Activated T-cell treated with anti-CD3 and anti-CD28 coated beads for 24 hours (primary cell): ENCODE results near the gene OR5H6.
"Not testable (repeated sequence)": the region's sequence is repeated elsewhere in the genome, so short reads cannot be mapped to it uniquely, and the experiment has no call there.

Experiments
- DNase-seq: peaks from one replicate; pipeline ENCODE4 v3.0.0-alpha.2; 2020; ENCODE audit warnings: low read depth

Gene OR5H6

GRCh38 chr3:98263944-98264343, at the start of gene OR5H6:
OR5H6 (plus strand) TSS chr3:98264244; CDS start chr3:98264333, 89 bp downstream.
- DNase-seq: no peak

- DNase-seq: no peak
These were observed 49.0 kb upstream of the OR5H6 start for GRCh38 chr3:98215051-98215450.

GRCh38 chr3:98223907-98224672, 40.0 kb upstream of the OR5H6 start:
- no peak for DNase-seq

GRCh38 chr3:98232489-98232888, 31.6 kb upstream of the OR5H6 start:
- DNase-seq: no peak

- no peak for DNase-seq
These were observed 30.6 kb upstream of the OR5H6 start for GRCh38 chr3:98233468-98233867.

- no peak for DNase-seq
These were observed 23.9 kb upstream of the OR5H6 start for GRCh38 chr3:98240131-98240530.

- no peak for DNase-seq
These were observed 21.9 kb upstream of the OR5H6 start for GRCh38 chr3:98242155-98242554.

GRCh38 chr3:98243843-98244242, 20.2 kb upstream of the OR5H6 start:
- no peak for DNase-seq

- no peak for DNase-seq
These were observed 17.9 kb upstream of the OR5H6 start for GRCh38 chr3:98246142-98246541.

GRCh38 chr3:98256026-98256425, 8.0 kb upstream of the OR5H6 start:
- DNase-seq: not testable (repeated sequence)

GRCh38 chr3:98259707-98260106, 4.3 kb upstream of the OR5H6 start:
- DNase-seq: no peak

GRCh38 chr3:98262046-98262445, 2.0 kb upstream of the OR5H6 start:
- no peak for DNase-seq

GRCh38 chr3:98269846-98270245, 5.8 kb downstream of the OR5H6 start:
- no peak for DNase-seq

GRCh38 chr3:98272126-98272525, 8.1 kb downstream of the OR5H6 start:
- no peak for DNase-seq

GRCh38 chr3:98274914-98275313, 10.9 kb downstream of the OR5H6 start:
- DNase-seq: no peak

GRCh38 chr3:98282205-98282604, 18.2 kb downstream of the OR5H6 start, which contains the start of gene OR5H2:
OR5H2 (plus strand) TSS chr3:98282505; CDS start chr3:98282903, 398 bp downstream.
- no peak for DNase-seq

- no peak for DNase-seq
These were observed 26.9 kb downstream of the OR5H6 start for GRCh38 chr3:98290916-98291315.

GRCh38 chr3:98291332-98291957, 27.4 kb downstream of the OR5H6 start:
- DNase-seq: no peak
